B cell (primary cell): ENCODE data around the gene BAK1.

Experiments used
- EZH2 ChIP-seq: IDR thresholded peaks from 2 replicates; pipeline ENCODE4 v1.6.1; 2012; ENCODE audit warnings: borderline replicate concordance, low read depth, mild to moderate bottlenecking, moderate library complexity, low read length; ENCODE audit not compliant: insufficient read depth, poor library complexity, severe bottlenecking
- TF ChIP-seq, protein P1 (sequence below): fragments of 200-600 bp; IDR thresholded peaks from one replicate; pipeline ENCODE4 v1.8.0; 2022; ENCODE audit warnings: antibody characterized with exemption, mild to moderate bottlenecking

DNA sequence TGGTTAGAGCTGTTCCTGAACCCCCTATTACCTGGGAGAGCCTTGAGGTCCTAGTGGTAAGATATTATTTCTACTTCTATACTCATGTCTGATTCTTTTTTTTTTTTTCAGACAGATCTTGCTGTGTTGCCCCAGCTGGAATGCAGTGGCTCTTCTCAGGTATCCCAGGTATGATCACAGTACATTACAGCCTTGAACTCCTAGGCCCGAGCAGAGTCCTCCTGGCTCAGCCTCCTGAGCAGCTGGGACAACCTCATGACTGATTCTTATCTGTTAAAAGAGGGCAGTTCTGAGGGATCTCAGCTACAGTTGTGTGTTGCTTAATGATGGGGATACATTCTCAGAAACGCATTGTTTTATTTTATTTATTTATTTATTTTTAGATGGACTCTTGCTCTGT lies 30.2 kb downstream of the BAK1 start:
- TF ChIP-seq, protein P1, sequence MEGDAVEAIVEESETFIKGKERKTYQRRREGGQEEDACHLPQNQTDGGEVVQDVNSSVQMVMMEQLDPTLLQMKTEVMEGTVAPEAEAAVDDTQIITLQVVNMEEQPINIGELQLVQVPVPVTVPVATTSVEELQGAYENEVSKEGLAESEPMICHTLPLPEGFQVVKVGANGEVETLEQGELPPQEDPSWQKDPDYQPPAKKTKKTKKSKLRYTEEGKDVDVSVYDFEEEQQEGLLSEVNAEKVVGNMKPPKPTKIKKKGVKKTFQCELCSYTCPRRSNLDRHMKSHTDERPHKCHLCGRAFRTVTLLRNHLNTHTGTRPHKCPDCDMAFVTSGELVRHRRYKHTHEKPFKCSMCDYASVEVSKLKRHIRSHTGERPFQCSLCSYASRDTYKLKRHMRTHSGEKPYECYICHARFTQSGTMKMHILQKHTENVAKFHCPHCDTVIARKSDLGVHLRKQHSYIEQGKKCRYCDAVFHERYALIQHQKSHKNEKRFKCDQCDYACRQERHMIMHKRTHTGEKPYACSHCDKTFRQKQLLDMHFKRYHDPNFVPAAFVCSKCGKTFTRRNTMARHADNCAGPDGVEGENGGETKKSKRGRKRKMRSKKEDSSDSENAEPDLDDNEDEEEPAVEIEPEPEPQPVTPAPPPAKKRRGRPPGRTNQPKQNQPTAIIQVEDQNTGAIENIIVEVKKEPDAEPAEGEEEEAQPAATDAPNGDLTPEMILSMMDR: no peak
- no peak for TF ChIP-seq EZH2
